OCI-LY1 (cell line): ENCODE results near the gene EP300.

Source experiments
- H2AFZ ChIP-seq: fragments of 200-600 bp; sonication (generic), shearing (Covaris generic); 2 replicates; pipeline ENCODE4 v1.6.0; 2014; ENCODE audit warnings: antibody characterized with exemption, mild to moderate bottlenecking, low read length
- H3F3A ChIP-seq: fragments of 200-600 bp; sonication (generic), shearing (Covaris generic); 2 replicates; pipeline ENCODE4 v1.6.0; 2014; ENCODE audit warnings: mild to moderate bottlenecking, antibody characterized with exemption, low read length, moderate library complexity; ENCODE audit not compliant: insufficient read depth
- H3K27ac ChIP-seq: fragments of 200-600 bp; sonication (generic); 2 replicates; pipeline ENCODE4 v1.5.1; 2014; ENCODE audit warnings: low read length, mixed run types, mild to moderate bottlenecking, low read depth; ENCODE audit not compliant: poor library complexity, severe bottlenecking
- H3K27me3 ChIP-seq: fragments of 200-600 bp; sonication (generic); 2 replicates; pipeline ENCODE4 v1.6.0; 2014; ENCODE audit warnings: antibody characterized with exemption, mild to moderate bottlenecking, low read length, moderate library complexity; ENCODE audit not compliant: insufficient read depth
- H3K36me3 ChIP-seq: fragments of 200-600 bp; sonication (generic); 2 replicates; pipeline ENCODE4 v1.6.1; 2014; ENCODE audit warnings: mild to moderate bottlenecking, antibody characterized with exemption, low read length, moderate library complexity, mixed read lengths; ENCODE audit not compliant: insufficient read depth
- H3K4me1 ChIP-seq: fragments of 200-600 bp; sonication (generic); 2 replicates; pipeline ENCODE4 v1.5.1; 2014; ENCODE audit warnings: mild to moderate bottlenecking, low read length, moderate library complexity; ENCODE audit not compliant: insufficient read depth, severe bottlenecking
- H3K4me2 ChIP-seq: fragments of 200-600 bp; sonication (generic), shearing (Covaris generic); 2 replicates; pipeline ENCODE4 v1.6.1; 2014; ENCODE audit warnings: low read length
- H3K4me3 ChIP-seq: fragments of 200-600 bp; sonication (generic); 2 replicates; pipeline ENCODE4 v1.5.1; 2014; ENCODE audit warnings: low read length, low read depth, mild to moderate bottlenecking, mixed read lengths; ENCODE audit not compliant: poor library complexity, severe bottlenecking
- H3K79me2 ChIP-seq: fragments of 200-600 bp; shearing (Covaris generic); 2 replicates; pipeline ENCODE4 v1.6.1; 2016; ENCODE audit warnings: mixed run types, low read length, mixed read lengths; ENCODE audit not compliant: insufficient read depth
- H3K9ac ChIP-seq: fragments of 200-600 bp; sonication (generic), shearing (Covaris generic); 2 replicates; pipeline ENCODE4 v1.6.1; 2014; ENCODE audit warnings: mild to moderate bottlenecking, low read length, mixed read lengths
- H3K9me2 ChIP-seq: fragments of 200-600 bp; sonication (generic), shearing (Covaris generic); 2 replicates; pipeline ENCODE4 v1.6.1; 2014; ENCODE audit warnings: low read depth, mild to moderate bottlenecking, low read length, mixed read lengths
- H3K9me3 ChIP-seq: fragments of 200-600 bp; shearing (Covaris generic); 2 replicates; pipeline ENCODE4 v1.6.1; 2014; ENCODE audit warnings: low read length, mixed read lengths
- H4K20me1 ChIP-seq: fragments of 200-600 bp; sonication (generic), shearing (Covaris generic); 2 replicates; pipeline ENCODE4 v1.6.0; 2016; ENCODE audit warnings: mild to moderate bottlenecking, low read length; ENCODE audit not compliant: insufficient read depth
- CTCF ChIP-seq: fragments of 200-600 bp; sonication (generic), shearing (Covaris generic); IDR thresholded peaks from 2 replicates; pipeline ENCODE4 v1.5.1; 2017; ENCODE audit warnings: mild to moderate bottlenecking, antibody characterized with exemption, low read length, moderate library complexity, mixed read lengths
- EZH2 ChIP-seq: fragments of 200-600 bp; sonication (generic), shearing (Covaris generic); IDR thresholded peaks from 2 replicates; pipeline ENCODE4 v1.8.0; 2017; ENCODE audit warnings: borderline replicate concordance, mixed run types, mild to moderate bottlenecking, antibody characterized with exemption, low read length, moderate library complexity, mixed read lengths

Gene EP300

GRCh38 chr22:41074466-41074865 lies 17.9 kb upstream of the EP300 start:
- peaks cover 27% of the 10 kb centered on the region for H3K4me1 ChIP-seq
- H3K4me3 ChIP-seq = no peak overlapping the region
- H3K4me2 ChIP-seq = no peak overlapping the region
- no peak for TF ChIP-seq EZH2
- TF ChIP-seq CTCF = no peak
- H2AFZ ChIP-seq = no peak overlapping the region
- no peak overlapping the region for H3K9ac ChIP-seq
- no peaks in the 10 kb centered on the region for H3K27me3 ChIP-seq
- H3K36me3 ChIP-seq = no peaks in the 10 kb centered on the region
- no peaks in the 10 kb centered on the region for H3K9me2 ChIP-seq
- H3K79me2 ChIP-seq = no peaks in the 10 kb centered on the region
- no peaks in the 10 kb centered on the region; the same call in 1 of the 2 replicates for H3F3A ChIP-seq
- H3K27ac ChIP-seq = no peak overlapping the region
- no peaks in the 10 kb centered on the region for H4K20me1 ChIP-seq
- no peaks in the 10 kb centered on the region for H3K9me3 ChIP-seq

DNA sequence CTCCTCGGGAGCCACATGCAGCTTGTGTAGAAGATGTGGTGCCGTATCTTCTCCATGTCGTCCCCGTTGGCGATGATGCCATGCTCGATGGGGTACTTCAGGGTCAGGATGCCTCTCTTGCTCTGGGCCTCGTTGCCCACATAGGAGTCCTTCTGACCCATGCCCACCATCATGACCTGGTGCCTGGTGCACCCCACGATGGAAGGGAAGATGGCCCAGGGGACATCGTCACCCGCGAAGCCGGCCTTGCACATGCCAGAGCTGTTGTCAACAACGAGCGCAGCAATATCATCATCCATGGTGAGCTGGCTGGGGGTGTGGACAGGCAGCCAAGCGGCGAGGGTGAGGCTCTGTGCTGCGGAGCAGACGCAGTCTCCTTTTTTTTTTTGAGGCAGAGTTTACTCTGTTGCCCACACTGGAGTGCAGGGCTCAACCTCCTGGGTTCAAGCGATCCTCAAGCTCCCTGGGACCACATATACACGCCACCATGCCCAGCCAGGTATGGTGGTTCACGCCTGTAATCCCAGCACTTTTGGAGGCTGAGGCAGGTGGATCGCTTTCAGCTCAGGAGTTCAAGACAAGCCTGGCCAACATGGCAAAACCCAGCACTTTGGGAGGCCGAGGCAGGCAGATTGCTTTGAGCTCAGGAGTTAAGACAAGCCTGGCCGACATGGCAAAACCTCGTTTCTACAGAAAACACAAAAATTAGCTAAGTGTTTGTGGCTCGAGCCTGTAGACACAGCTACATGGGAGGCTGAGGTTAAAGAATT lies 17.3 kb upstream of the EP300 start:
- Histone ChIP-seq H3K4me1 (peaks cover 27% of the 10 kb centered on the region), H3K27me3 (no peaks in the 10 kb centered on the region), H4K20me1 (no peaks in the 10 kb centered on the region), H3K9me3 (no peaks in the 10 kb centered on the region), H3K79me2 (no peaks in the 10 kb centered on the region), H3K4me3 (no peak overlapping the region), H3F3A (no peaks in the 10 kb centered on the region; the same call in 1 of the 2 replicates), H2AFZ (no peak overlapping the region), H3K4me2 (no peak overlapping the region), H3K36me3 (no peaks in the 10 kb centered on the region), H3K9me2 (no peaks in the 10 kb centered on the region), H3K27ac (no peak overlapping the region), H3K9ac (no peak overlapping the region)
- TF ChIP-seq CTCF (no peak), EZH2 (no peak)

GRCh38 chr22:41075946-41076345 lies 16.4 kb upstream of the EP300 start:
- Histone ChIP-seq H2AFZ (no peak overlapping the region), H3K9me2 (no peaks in the 10 kb centered on the region), H3K4me1 (peaks cover 19% of the 10 kb centered on the region), H3K79me2 (no peaks in the 10 kb centered on the region), H3K27ac (peak overlapping the region; percentile 29), H3K36me3 (no peaks in the 10 kb centered on the region), H3K9me3 (no peaks in the 10 kb centered on the region), H3F3A (no peaks in the 10 kb centered on the region), H3K27me3 (no peaks in the 10 kb centered on the region), H4K20me1 (no peaks in the 10 kb centered on the region), H3K4me2 (no peak overlapping the region), H3K9ac (no peak overlapping the region), H3K4me3 (no peak overlapping the region)
- TF ChIP-seq EZH2 (no peak), CTCF (no peak)
